Measurements from ENCODE around the gene GABBR2.

GRCh38 chr9:98315551-98316060 lies 393.1 kb downstream of the GABBR2 start:
- TF ChIP-seq CTCF (IDR thresholded peaks at IDR 0.05), result peak; percentile 88
- TF ChIP-seq EZH2 (IDR thresholded peaks at IDR 0.05; ENCODE audit: borderline replicate concordance, insufficient read depth, low read depth, low read length, poor library complexity, severe bottlenecking), result no peak

All from B cell (primary cell).